ENCODE results near the gene NIFK. TPM values are rescaled to one million over a fixed set of nuclear protein-coding genes. Genes with fewer than 3 reads are reported as not detected.

NIFK gene
- total and polyA plus RNA-seq, 2 donors (not counting 1 experiment from before 2014, with no cell fraction given), result 9.2 to 56.3 TPM

DNA sequence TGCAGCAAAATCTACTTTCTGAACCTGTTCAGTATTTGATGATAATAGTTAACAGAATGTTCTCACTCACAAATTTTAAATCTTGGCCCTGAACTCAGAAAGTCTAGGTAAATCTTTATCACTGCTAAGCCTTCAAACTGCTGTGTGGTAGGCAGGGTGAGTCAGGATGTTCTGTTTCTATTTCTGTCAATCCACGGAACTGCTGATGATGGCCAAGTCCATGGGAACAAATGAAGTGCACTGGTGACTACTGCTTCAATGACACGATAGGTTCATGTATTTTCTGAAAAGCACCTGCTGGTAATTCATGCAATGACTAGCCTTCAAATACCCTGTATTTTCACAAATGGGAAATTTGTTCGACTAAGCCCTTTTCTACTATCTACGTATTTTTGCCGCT is 14.2 kb downstream of the NIFK start:
- H3K4me2 ChIP-seq (replicated peaks; ENCODE audit: low read depth, low read length, poor library complexity, severe bottlenecking), result no peak overlapping the region
- no peak overlapping the region for H3K27ac Mint-ChIP-seq

DNA sequence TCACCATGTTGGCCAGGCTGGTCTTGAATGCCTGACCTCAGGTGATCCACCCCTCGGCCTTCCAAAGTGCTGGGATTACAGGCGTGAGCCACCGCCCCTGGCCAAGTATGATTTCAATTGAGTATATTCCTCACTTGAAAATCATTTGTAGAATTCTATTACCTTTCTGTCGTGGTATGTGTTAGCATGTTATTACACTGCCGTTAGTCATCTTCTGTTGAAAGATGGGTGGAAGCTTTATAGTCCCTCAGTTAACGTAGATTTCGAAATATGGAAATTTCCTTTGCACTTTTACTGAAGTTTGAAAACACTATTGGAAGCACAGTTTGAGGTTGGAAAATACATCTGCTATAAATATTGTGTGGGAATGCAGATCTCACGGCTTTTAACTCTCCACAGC is 14.7 kb downstream of the NIFK start:
- Histone ChIP-seq H3K9ac (ENCODE audit: low read length) (no peak overlapping the region), H3K4me2 (replicated peaks; ENCODE audit: low read depth, low read length, poor library complexity, severe bottlenecking) (no peak overlapping the region), H3K9me3 (ENCODE audit: control extremely low read depth in 1 of 3, control insufficient read depth in 2 of 3, insufficient read depth in 1 of 3, low read length in 2 of 3) (no peaks in the 10 kb centered on the region), H3K27me3 (replicated peaks in 1 of 4; ENCODE audit: control extremely low read depth in 1 of 4, control insufficient read depth in 3 of 4, insufficient read depth in 4 of 4, low read length in 3 of 4) (no peaks in the 10 kb centered on the region), H3K79me2 (ENCODE audit: control insufficient read depth, insufficient read depth, low read length) (no peaks in the 10 kb centered on the region), H2AFZ (ENCODE audit: insufficient read depth, low read depth, low read length, poor library complexity, severe bottlenecking) (no peak overlapping the region), H3K4me3 (ENCODE audit: control extremely low read depth in 1 of 5, extremely low read depth in 1 of 5, insufficient read depth in 1 of 5, low read depth in 2 of 5, low read length in 4 of 5) (no peak overlapping the region), H3K36me3 (replicated peaks in 1 of 2; ENCODE audit: control extremely low read depth in 1 of 2, control insufficient read depth in 1 of 2, extremely low read depth in 1 of 2, insufficient read depth in 2 of 2, low read length in 1 of 2) (peaks cover 1 to 11% of the 10 kb centered on the region in 2 experiments), H3K4me1 (ENCODE audit: control insufficient read depth in 2 of 2, insufficient read depth in 2 of 2, low read length in 2 of 2) (peaks cover 0 to 6% of the 10 kb centered on the region in 2 donors), H4K20me1 (ENCODE audit: control insufficient read depth, insufficient read depth, low read length, poor library complexity, severe bottlenecking) (no peaks in the 10 kb centered on the region), H3K27ac (ENCODE audit: low read length in 2 of 2) (no peak overlapping the region)
- intact Hi-C loops (cut with micrococcal nuclease), result no loop called here
- TF ChIP-seq, protein P1, sequence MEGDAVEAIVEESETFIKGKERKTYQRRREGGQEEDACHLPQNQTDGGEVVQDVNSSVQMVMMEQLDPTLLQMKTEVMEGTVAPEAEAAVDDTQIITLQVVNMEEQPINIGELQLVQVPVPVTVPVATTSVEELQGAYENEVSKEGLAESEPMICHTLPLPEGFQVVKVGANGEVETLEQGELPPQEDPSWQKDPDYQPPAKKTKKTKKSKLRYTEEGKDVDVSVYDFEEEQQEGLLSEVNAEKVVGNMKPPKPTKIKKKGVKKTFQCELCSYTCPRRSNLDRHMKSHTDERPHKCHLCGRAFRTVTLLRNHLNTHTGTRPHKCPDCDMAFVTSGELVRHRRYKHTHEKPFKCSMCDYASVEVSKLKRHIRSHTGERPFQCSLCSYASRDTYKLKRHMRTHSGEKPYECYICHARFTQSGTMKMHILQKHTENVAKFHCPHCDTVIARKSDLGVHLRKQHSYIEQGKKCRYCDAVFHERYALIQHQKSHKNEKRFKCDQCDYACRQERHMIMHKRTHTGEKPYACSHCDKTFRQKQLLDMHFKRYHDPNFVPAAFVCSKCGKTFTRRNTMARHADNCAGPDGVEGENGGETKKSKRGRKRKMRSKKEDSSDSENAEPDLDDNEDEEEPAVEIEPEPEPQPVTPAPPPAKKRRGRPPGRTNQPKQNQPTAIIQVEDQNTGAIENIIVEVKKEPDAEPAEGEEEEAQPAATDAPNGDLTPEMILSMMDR (IDR thresholded peaks at IDR 0.05), result no peak
- TF ChIP-seq EZH2 (IDR thresholded peaks at IDR 0.05; ENCODE audit: borderline replicate concordance, insufficient read depth, low read depth, low read length, poor library complexity, severe bottlenecking), result no peak
- ChIA-PET CTCF (interaction anchor here (0.6 to 1.3 kb wide), 2 partner anchors 10 to 318 kb away, joined by 3 read pairs; no protein-coding TSS in a partner anchor), POLR2A (no interaction called here)
- Mint-ChIP-seq H3K27ac (no peak overlapping the region), H3K4me1 (peaks cover 3% of the 10 kb centered on the region), H3K4me3 (no peak overlapping the region), H3K9me3 (ENCODE audit: insufficient read depth) (no peaks in the 10 kb centered on the region), H3K27me3 (no peaks in the 10 kb centered on the region)
- no peak for DNase-seq
- WGBS (ENCODE audit: insufficient coverage), result 96% methylated on average over 5 of the region's 8 CpGs
- ATAC-seq (ENCODE audit: low read depth), result no peak

More for the DNA sequence above, 14.2 kb downstream of the NIFK start:
- H3K9ac ChIP-seq (ENCODE audit: low read length), result no peak overlapping the region
- H3K36me3 ChIP-seq (replicated peaks in 1 of 2; ENCODE audit: control extremely low read depth in 1 of 2, control insufficient read depth in 1 of 2, extremely low read depth in 1 of 2, insufficient read depth in 2 of 2, low read length in 1 of 2), result peaks cover 1 to 16% of the 10 kb centered on the region in 2 experiments
- H3K9me3 ChIP-seq (ENCODE audit: control extremely low read depth in 1 of 3, control insufficient read depth in 2 of 3, insufficient read depth in 1 of 3, low read length in 2 of 3), result no peaks in the 10 kb centered on the region
- ATAC-seq (ENCODE audit: low read depth) (no peak), DNase-seq (no peak)
- H3K79me2 ChIP-seq (ENCODE audit: control insufficient read depth, insufficient read depth, low read length), result no peaks in the 10 kb centered on the region
- H3K27ac ChIP-seq (ENCODE audit: low read length in 2 of 2), result no peak overlapping the region
- H3K4me1 ChIP-seq (ENCODE audit: control insufficient read depth in 2 of 2, insufficient read depth in 2 of 2, low read length in 2 of 2), result peaks cover 0 to 6% of the 10 kb centered on the region in 2 donors
- H3K27me3 Mint-ChIP-seq, result no peaks in the 10 kb centered on the region
- no peak overlapping the region for H2AFZ ChIP-seq (ENCODE audit: insufficient read depth, low read depth, low read length, poor library complexity, severe bottlenecking)
- TF ChIP-seq, protein P1 (IDR thresholded peaks at IDR 0.05), result no peak
- TF ChIP-seq EZH2 (IDR thresholded peaks at IDR 0.05; ENCODE audit: borderline replicate concordance, insufficient read depth, low read depth, low read length, poor library complexity, severe bottlenecking), result no peak
- no peaks in the 10 kb centered on the region for H3K9me3 Mint-ChIP-seq (ENCODE audit: insufficient read depth)
- ChIA-PET CTCF (no interaction called here), POLR2A (no interaction called here)
- intact Hi-C loops (cut with micrococcal nuclease), result no loop called here
- 83% methylated on average over 5 of the region's 5 CpGs for WGBS (ENCODE audit: insufficient coverage)
- peaks cover 3% of the 10 kb centered on the region for H3K4me1 Mint-ChIP-seq
- H3K27me3 ChIP-seq (replicated peaks in 1 of 4; ENCODE audit: control extremely low read depth in 1 of 4, control insufficient read depth in 3 of 4, insufficient read depth in 4 of 4, low read length in 3 of 4), result no peaks in the 10 kb centered on the region
- H3K4me3 ChIP-seq (ENCODE audit: control extremely low read depth in 1 of 5, extremely low read depth in 1 of 5, insufficient read depth in 1 of 5, low read depth in 2 of 5, low read length in 4 of 5), result no peak overlapping the region
- H4K20me1 ChIP-seq (ENCODE audit: control insufficient read depth, insufficient read depth, low read length, poor library complexity, severe bottlenecking), result no peaks in the 10 kb centered on the region
- H3K4me3 Mint-ChIP-seq, result no peak overlapping the region
